ENCODE data around the gene IFT172. TPM values are rescaled to one million over a fixed set of nuclear protein-coding genes. Genes with fewer than 3 reads are reported as not detected.
A peak's percentile ranks its signal among the peaks of the same experiment; 100 is the strongest.

Gene IFT172
- total RNA-seq, 6 experiments from 2014 or later, result 4.4 to 11.5 (median 6.2) TPM

DNA sequence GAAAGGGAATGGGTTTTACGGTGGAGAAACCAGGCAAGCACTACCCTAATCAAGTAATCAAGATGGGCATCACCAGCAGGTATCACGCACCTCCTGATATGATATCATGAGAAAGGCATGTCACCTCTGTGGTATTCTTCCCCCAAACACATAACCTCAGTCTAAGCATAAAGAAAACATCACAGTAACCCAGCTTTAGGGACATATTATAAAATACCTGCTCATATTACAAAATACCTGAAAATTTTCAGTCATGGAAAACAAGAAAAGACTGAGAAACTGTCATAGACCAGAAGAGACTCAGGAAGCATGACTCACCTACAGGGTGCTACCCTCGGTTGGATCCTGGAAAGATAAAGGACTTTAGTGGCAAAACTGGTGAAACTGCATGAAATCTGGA, 37.6 kb upstream of the IFT172 start:
- Histone ChIP-seq H3K4me3 (no peak overlapping the region), H3K27me3 (no peaks in the 10 kb centered on the region), H3K9me3 (no peaks in the 10 kb centered on the region), H3K4me1 (no peaks in the 10 kb centered on the region), H3K36me3 (peaks cover 0 to 29% (median 11%) of the 10 kb centered on the region in 4 donors), H3K27ac (no peak overlapping the region)
- intact Hi-C loops (cut with DNase I), result no loop called here
- 44% methylated on average over 3 of the region's 3 CpGs for WGBS (ENCODE audit: insufficient coverage, low coverage, low lambda C conversion rate, missing lambda C conversion rate)
- DNase-seq (no peak), ATAC-seq (peak in 1 of 4 donors; percentile 53)
- no peak for TF ChIP-seq CTCF (IDR thresholded peaks at IDR 0.05)
- no peak for TF ChIP-seq POLR2A (IDR thresholded peaks at IDR 0.05)

- ATAC-seq (no peak), DNase-seq (no peak)
- TF ChIP-seq CTCF (IDR thresholded peaks at IDR 0.05), result no peak
- no peak for TF ChIP-seq POLR2A (IDR thresholded peaks at IDR 0.05)
- 90% methylated on average over 6 of the region's 7 CpGs for WGBS (ENCODE audit: insufficient coverage, low coverage, low lambda C conversion rate, missing lambda C conversion rate)
- no peak overlapping the region for H3K27ac ChIP-seq
- peaks cover 0 to 36% (median 13%) of the 10 kb centered on the region in 4 donors for H3K36me3 ChIP-seq
- peaks cover 0 to 18% (median 6%) of the 10 kb centered on the region in 4 donors for H3K4me1 ChIP-seq
- no peaks in the 10 kb centered on the region for H3K27me3 ChIP-seq
- intact Hi-C loops (cut with DNase I), result no loop called here
- no peaks in the 10 kb centered on the region for H3K9me3 ChIP-seq
- H3K4me3 ChIP-seq, result no peak overlapping the region
Observed at GRCh38 chr2:27522400-27522945, 32.9 kb upstream of the IFT172 start.

- TF ChIP-seq POLR2A (IDR thresholded peaks at IDR 0.05), result no peak
- no peak for TF ChIP-seq CTCF (IDR thresholded peaks at IDR 0.05)
- peak; percentile 87 to 95 (median 91) for ATAC-seq
- 36% methylated on average over 2 of the region's 2 CpGs for WGBS (ENCODE audit: insufficient coverage, low coverage, low lambda C conversion rate, missing lambda C conversion rate)
- Histone ChIP-seq H3K4me1 (peaks cover 0 to 18% (median 6%) of the 10 kb centered on the region in 4 donors), H3K27ac (peak overlapping the region in 1 of 3 donors; percentile 19), H3K4me3 (no peak overlapping the region), H3K27me3 (no peaks in the 10 kb centered on the region), H3K9me3 (no peaks in the 10 kb centered on the region), H3K36me3 (peaks cover 0 to 44% (median 15%) of the 10 kb centered on the region in 4 donors)
- DNase-seq, result peak; percentile 55 to 78 (median 73)
- intact Hi-C loops (cut with DNase I), result no loop called here
Observed at GRCh38 chr2:27520316-27520715, 30.8 kb upstream of the IFT172 start.

DNA sequence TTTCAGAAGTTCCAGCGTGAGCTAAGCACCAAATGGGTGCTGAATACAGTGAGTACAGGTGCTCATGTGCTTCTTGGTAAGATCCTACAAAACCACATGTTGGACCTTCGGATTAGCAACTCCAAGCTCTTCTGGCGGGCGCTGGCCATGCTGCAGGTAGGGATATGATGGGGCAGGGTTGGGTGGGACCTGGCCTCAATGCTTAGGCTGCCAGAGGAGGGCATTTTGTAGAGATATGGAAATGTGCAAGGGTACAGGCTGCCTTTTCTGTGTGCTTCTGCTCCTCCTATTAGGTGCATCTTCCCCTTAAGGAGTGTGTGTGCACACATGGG, 29.2 kb upstream of the IFT172 start:
- intact Hi-C loops (cut with DNase I), result no loop called here
- no peak for TF ChIP-seq POLR2A (IDR thresholded peaks at IDR 0.05)
- no peak for TF ChIP-seq CTCF (IDR thresholded peaks at IDR 0.05)
- Histone ChIP-seq H3K36me3 (peaks cover 0 to 31% (median 13%) of the 10 kb centered on the region in 4 donors), H3K27ac (no peak overlapping the region), H3K4me3 (no peak overlapping the region), H3K27me3 (no peaks in the 10 kb centered on the region), H3K9me3 (no peaks in the 10 kb centered on the region), H3K4me1 (peaks cover 0 to 18% (median 6%) of the 10 kb centered on the region in 4 donors)
- WGBS (ENCODE audit: insufficient coverage, low coverage, low lambda C conversion rate, missing lambda C conversion rate), result 94% methylated on average over 4 of the region's 4 CpGs
- no peak for ATAC-seq
- DNase-seq, result no peak
